ENCODE results near the gene C5.

- TF ChIP-seq CTCF (IDR thresholded peaks at IDR 0.05) (no peak), PRRX2 (CRISPR knock-in tag; IDR thresholded peaks at IDR 0.05) (no peak), MLX (CRISPR knock-in tag; IDR thresholded peaks at IDR 0.05) (no peak), PREB (CRISPR knock-in tag; IDR thresholded peaks at IDR 0.05; ENCODE audit: borderline replicate concordance) (no peak)
Measured at GRCh38 chr9:120909904-120910303, 140.2 kb downstream of the C5 start.

Measured in WTC11 (cell line).